Mesendoderm (in vitro differentiated cells): ENCODE data around the gene KCNK6.
A peak's percentile ranks its signal among the peaks of the same experiment; 100 is the strongest.

Source experiments
- DNase-seq: peaks from one replicate; pipeline ENCODE4 v3.0.0; 2013
- H2AK5ac ChIP-seq: 2 replicates; pipeline ENCODE4 v1.6.1; 2013; ENCODE audit warnings: low read length, inconsistent platforms
- H2BK120ac ChIP-seq: 2 replicates; pipeline ENCODE4 v1.6.1; 2013; ENCODE audit warnings: low read depth, mild to moderate bottlenecking, low read length, moderate library complexity, mixed read lengths
- H2BK15ac ChIP-seq: replicated peaks from 2 replicates; pipeline ENCODE4 v1.6.1; 2013; ENCODE audit warnings: low read depth, mild to moderate bottlenecking, moderate library complexity
- H2BK5ac ChIP-seq: 2 replicates; pipeline ENCODE4 v1.6.1; 2013; ENCODE audit warnings: low read length, inconsistent platforms
- H3K18ac ChIP-seq: 2 replicates; pipeline ENCODE4 v1.6.1; 2013; ENCODE audit warnings: mild to moderate bottlenecking, low read length, mixed read lengths
- H3K23ac ChIP-seq: one replicate; pipeline ENCODE4 v1.6.1; 2013; ENCODE audit warnings: low read length
- H3K27ac ChIP-seq: 2 replicates; pipeline ENCODE4 v1.5.1; 2013; ENCODE audit warnings: low read depth, mild to moderate bottlenecking, inconsistent platforms, low read length, moderate library complexity
- H3K27me3 ChIP-seq: 2 replicates; pipeline ENCODE4 v1.6.1; 2013; ENCODE audit warnings: low read length, control low read depth, mild to moderate bottlenecking, inconsistent platforms; ENCODE audit not compliant: insufficient read depth, poor library complexity
- H3K36me3 ChIP-seq: 2 replicates; pipeline ENCODE4 v1.6.1; 2013; ENCODE audit warnings: low read length, inconsistent platforms; ENCODE audit not compliant: control insufficient read depth, insufficient read depth
- H3K4ac ChIP-seq: one replicate; pipeline ENCODE4 v1.6.1; 2013; ENCODE audit warnings: low read depth, mild to moderate bottlenecking, low read length, moderate library complexity
- H3K4me1 ChIP-seq: 2 replicates; pipeline ENCODE4 v1.6.1; 2013; ENCODE audit warnings: low read depth, low read length, inconsistent platforms; ENCODE audit not compliant: control insufficient read depth
- H3K4me2 ChIP-seq: 2 replicates; pipeline ENCODE4 v1.6.1; 2013; ENCODE audit warnings: low read length
- H3K4me3 ChIP-seq: 2 replicates; pipeline ENCODE4 v1.5.1; 2013; ENCODE audit warnings: mild to moderate bottlenecking, low read length
- H3K56ac ChIP-seq: one replicate; pipeline ENCODE4 v1.6.1; 2013; ENCODE audit warnings: low read length
- H3K79me1 ChIP-seq: 2 replicates; pipeline ENCODE4 v1.6.1; 2013; ENCODE audit warnings: low read length, inconsistent platforms
- H3K79me2 ChIP-seq: 2 replicates; pipeline ENCODE4 v1.6.1; 2013; ENCODE audit warnings: mild to moderate bottlenecking, low read length; ENCODE audit not compliant: control insufficient read depth, insufficient read depth
- H3K9ac ChIP-seq: 2 replicates; pipeline ENCODE4 v1.6.1; 2013; ENCODE audit warnings: low read length, inconsistent platforms
- H4K5ac ChIP-seq: one replicate; pipeline ENCODE4 v1.6.1; 2013; ENCODE audit warnings: low read length
- H4K8ac ChIP-seq: one replicate; pipeline ENCODE4 v1.6.1; 2013; ENCODE audit warnings: low read depth, mild to moderate bottlenecking, control low read depth, low read length, moderate library complexity
- WGBS: extraction: QIAGEN DNeasy Blood & Tissue Kit; methylation state at CpG from one replicate; pipeline ENCODE4 v1.1.7; 2013; ENCODE audit warnings: low lambda C conversion rate, missing lambda C conversion rate; ENCODE audit not compliant: insufficient coverage; ENCODE audit errors: extremely low coverage; 5-methylcytosine and 5-hydroxymethylcytosine counted together

Gene KCNK6

DNA sequence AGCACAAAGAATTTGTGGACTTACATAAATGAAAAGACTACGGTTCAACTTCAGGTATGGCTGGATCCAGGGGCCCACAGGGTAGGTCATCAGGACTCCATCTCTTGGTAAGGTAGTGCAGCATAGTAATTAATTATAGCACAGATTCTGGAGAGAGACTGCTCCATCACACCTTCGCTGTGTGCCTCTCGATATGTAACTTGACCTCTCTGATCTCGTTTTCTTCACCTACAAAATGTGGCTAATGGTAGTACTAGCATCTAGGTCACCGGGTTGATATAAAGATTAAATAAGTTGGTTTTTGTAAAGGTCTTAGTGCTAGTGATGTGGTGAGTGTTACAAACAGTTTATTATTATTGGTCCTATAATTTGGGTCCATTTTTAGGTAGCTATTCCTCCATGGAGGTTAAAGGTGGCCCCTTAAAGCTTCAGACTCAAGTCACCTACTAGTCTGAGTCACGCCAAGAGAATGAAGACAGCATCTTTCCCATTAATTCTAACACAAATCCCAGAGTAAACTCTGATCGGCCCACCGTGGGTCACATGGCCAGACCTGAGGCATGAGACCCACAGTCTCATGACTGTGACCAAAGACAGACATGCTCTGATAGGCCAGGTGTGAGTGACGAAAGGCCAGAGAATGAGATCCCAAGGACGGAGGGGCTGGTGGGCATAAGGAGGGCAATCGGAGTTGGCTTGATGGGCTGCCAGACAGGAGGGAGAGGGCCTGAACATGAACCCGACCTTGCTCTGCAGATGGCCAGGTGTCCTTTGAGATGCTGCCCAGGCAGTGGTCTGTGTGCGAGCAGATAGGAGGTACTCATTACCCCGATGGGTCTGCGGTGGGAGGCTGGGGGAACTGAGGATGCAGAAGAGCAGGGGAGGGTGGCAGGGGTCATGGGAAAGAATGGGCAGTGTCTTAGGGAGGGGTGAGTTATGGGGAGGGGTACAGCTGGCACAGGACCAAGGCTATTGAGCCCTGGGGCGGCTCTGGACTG is 36.4 kb downstream of the KCNK6 start:
- H3K27me3 ChIP-seq = peaks cover 7% of the 10 kb centered on the region
- H3K4me2 ChIP-seq = no peak overlapping the region
- WGBS = no CpG with 5 or more reads among the region's 16 CpGs
- no peak overlapping the region for H3K18ac ChIP-seq
- no peaks in the 10 kb centered on the region for H3K4me1 ChIP-seq
- H3K79me1 ChIP-seq = no peaks in the 10 kb centered on the region
- H3K56ac ChIP-seq = no peak overlapping the region
- no peak overlapping the region for H4K5ac ChIP-seq
- no peak overlapping the region for H2BK15ac ChIP-seq
- no peak overlapping the region for H3K4ac ChIP-seq
- H3K36me3 ChIP-seq = no peaks in the 10 kb centered on the region
- DNase-seq = no peak
- no peak overlapping the region for H4K8ac ChIP-seq
- H3K9ac ChIP-seq = no peak overlapping the region
- no peak overlapping the region for H2BK5ac ChIP-seq
- H2AK5ac ChIP-seq = no peak overlapping the region
- H2BK120ac ChIP-seq = no peak overlapping the region
- H3K27ac ChIP-seq = no peak overlapping the region
- H3K23ac ChIP-seq = no peak overlapping the region
- H3K79me2 ChIP-seq = no peaks in the 10 kb centered on the region
- H3K4me3 ChIP-seq = no peak overlapping the region

DNA sequence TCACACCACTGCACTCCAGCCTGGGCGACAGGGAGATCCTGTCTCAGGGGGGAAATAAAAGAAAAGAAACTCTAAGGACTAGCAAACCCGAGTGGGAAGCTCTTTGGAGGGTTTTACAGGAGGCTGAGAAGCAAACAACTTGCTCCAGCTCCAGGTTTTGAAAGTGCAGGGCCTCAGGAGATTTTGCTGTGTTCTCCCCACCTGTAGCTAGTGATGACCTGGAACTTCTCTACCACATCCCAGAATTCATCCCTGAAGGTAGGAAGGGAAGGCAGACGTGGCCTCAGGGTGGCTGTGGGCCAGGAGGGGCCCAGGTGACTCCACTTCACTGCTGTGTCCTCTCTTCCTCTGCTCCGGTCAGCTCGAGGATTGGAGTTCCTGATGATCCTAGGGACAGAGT is 38.4 kb downstream of the KCNK6 start:
- Histone ChIP-seq H2BK5ac (no peak overlapping the region), H3K4ac (no peak overlapping the region), H2BK15ac (no peak overlapping the region), H3K79me2 (no peaks in the 10 kb centered on the region), H3K27me3 (peaks cover 7% of the 10 kb centered on the region), H3K56ac (no peak overlapping the region), H4K8ac (no peak overlapping the region), H3K9ac (no peak overlapping the region), H3K4me3 (no peak overlapping the region), H2BK120ac (no peak overlapping the region), H3K27ac (no peak overlapping the region), H4K5ac (no peak overlapping the region), H3K23ac (no peak overlapping the region), H3K36me3 (no peaks in the 10 kb centered on the region), H3K4me1 (no peaks in the 10 kb centered on the region), H3K79me1 (no peaks in the 10 kb centered on the region), H3K4me2 (no peak overlapping the region), H2AK5ac (no peak overlapping the region), H3K18ac (no peak overlapping the region)
- no CpG with 5 or more reads among the region's 5 CpGs for WGBS
- no peak for DNase-seq

DNA sequence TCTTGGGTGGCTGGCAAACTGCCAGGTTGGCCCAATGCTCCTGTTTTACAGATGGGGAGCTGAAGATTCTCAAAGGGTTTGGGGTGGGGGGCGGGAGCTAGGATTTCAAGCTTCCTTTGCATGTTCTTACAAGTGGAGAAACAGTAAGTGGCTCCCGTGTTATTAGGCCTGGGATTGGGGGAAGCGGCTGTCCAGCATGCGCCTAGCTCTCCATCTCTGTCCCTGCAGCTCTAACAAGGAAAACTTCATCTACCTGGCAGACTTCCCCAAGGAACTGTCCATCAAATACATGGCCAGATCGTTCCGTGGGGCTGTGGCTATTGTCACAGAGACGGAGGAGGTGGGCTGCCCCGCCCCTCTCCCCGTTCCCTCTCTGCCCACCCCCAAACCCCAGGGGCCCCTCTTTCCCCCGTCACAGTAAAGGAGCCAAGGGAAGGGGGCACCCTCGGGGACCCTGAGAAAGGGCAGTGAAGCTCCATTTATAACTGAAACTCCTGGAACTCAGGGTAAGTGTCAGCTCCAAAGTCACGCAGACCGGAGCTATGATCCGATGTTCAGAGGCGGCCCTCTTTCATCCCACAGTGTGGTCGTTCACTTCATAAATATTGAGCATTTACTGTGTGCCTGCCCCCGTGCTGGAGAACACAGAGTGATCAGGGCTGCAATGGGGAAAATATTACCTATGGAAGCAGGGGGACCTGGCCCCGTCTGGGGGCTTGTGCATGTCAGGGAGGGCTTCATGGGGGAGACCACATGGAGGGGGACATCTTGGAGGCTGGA is 39.8 kb downstream of the KCNK6 start:
- Histone ChIP-seq H3K27ac (no peak overlapping the region), H3K4me3 (no peak overlapping the region), H3K4me1 (no peaks in the 10 kb centered on the region), H3K9ac (no peak overlapping the region), H4K5ac (no peak overlapping the region), H2BK15ac (no peak overlapping the region), H3K4ac (no peak overlapping the region), H2BK5ac (no peak overlapping the region), H3K79me1 (no peaks in the 10 kb centered on the region), H3K4me2 (no peak overlapping the region), H3K79me2 (no peaks in the 10 kb centered on the region), H3K23ac (no peak overlapping the region), H3K18ac (no peak overlapping the region), H3K27me3 (peaks cover 7% of the 10 kb centered on the region), H4K8ac (no peak overlapping the region), H2AK5ac (no peak overlapping the region), H3K56ac (no peak overlapping the region), H2BK120ac (no peak overlapping the region), H3K36me3 (no peaks in the 10 kb centered on the region)
- DNase-seq = no peak
- WGBS = no CpG with 5 or more reads among the region's 18 CpGs

DNA sequence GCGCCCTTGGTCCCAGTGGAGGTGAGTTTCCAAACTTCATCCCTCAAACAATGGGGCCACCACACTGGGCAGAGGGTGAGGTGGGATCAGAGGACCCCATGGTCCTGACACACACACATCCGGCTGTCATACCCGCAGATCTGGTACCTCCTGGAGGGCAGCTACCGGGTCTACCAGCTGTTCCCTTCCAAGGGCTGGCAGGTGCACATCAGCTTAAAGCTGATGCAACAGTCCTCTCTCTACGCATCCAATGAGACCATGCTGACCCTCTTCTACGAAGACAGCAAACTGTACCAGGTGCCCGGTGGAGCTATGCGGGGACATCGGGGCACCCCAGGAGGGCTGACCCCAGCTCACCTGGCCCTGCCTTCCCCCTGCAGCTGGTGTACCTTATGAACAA is 40.7 kb downstream of the KCNK6 start:
- no peak for DNase-seq
- H3K4me2 ChIP-seq = no peak overlapping the region
- WGBS = no CpG with 5 or more reads among the region's 9 CpGs
- no peaks in the 10 kb centered on the region for H3K36me3 ChIP-seq
- no peak overlapping the region for H2BK5ac ChIP-seq
- H3K4me3 ChIP-seq = no peak overlapping the region
- H2BK15ac ChIP-seq = no peak overlapping the region
- no peak overlapping the region for H2AK5ac ChIP-seq
- H3K4me1 ChIP-seq = no peaks in the 10 kb centered on the region
- no peak overlapping the region for H3K18ac ChIP-seq
- H3K23ac ChIP-seq = no peak overlapping the region
- H3K9ac ChIP-seq = no peak overlapping the region
- H3K4ac ChIP-seq = no peak overlapping the region
- peaks cover 7% of the 10 kb centered on the region for H3K27me3 ChIP-seq
- H3K27ac ChIP-seq = no peak overlapping the region
- no peak overlapping the region for H4K8ac ChIP-seq
- no peaks in the 10 kb centered on the region for H3K79me1 ChIP-seq
- no peak overlapping the region for H4K5ac ChIP-seq
- H2BK120ac ChIP-seq = no peak overlapping the region
- no peaks in the 10 kb centered on the region for H3K79me2 ChIP-seq
- no peak overlapping the region for H3K56ac ChIP-seq

DNA sequence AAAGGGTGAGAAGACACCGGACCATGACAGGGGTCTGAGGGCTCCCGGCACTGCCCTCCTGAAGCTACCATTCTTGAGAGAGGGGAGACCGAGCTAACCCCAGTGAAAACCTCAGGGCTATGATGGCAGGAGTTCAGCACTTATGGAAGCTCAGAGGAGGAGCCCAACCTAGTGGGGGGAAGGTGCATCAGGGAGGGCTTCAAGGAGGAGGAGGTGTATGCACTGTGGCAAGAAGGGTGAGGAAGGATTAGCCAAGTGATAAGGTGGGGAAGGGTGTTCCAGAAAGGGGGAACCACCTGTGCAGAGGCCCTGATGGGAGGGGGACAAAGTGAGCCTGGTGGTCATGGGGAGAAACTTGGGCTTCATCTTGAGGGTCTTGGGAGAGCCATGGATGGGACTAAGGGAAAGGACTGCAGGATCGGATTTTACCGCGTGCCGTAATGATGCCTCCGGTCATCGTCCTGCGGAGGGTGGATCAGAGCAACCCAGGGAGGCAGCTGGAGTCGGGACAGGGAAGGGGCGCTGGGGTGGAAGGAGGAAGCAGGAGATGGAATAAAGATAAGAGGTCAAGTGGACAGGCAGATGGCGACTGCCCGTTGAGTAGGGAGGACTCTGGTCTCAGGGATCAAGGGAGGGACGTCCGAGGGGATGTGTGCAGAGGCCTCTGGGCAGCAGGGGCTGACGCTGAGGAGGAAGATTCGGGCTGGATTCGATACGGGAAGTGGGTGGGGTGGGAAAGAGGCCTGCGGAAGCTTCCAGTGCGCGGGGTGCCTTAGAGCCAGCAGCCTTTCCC is 41.4 kb downstream of the KCNK6 start:
- peak overlapping the region; percentile 93 for H3K4me2 ChIP-seq
- H4K5ac ChIP-seq = no peak overlapping the region
- H3K79me1 ChIP-seq = no peaks in the 10 kb centered on the region
- DNase-seq = no peak
- no peak overlapping the region for H2BK5ac ChIP-seq
- no CpG with 5 or more reads among the region's 23 CpGs for WGBS
- no peaks in the 10 kb centered on the region for H3K4me1 ChIP-seq
- no peaks in the 10 kb centered on the region for H3K79me2 ChIP-seq
- no peak overlapping the region for H3K4ac ChIP-seq
- no peak overlapping the region for H4K8ac ChIP-seq
- H3K18ac ChIP-seq = no peak overlapping the region
- H3K9ac ChIP-seq = peak overlapping the region; percentile 69
- no peak overlapping the region for H2BK120ac ChIP-seq
- peak overlapping the region; percentile 37 for H3K4me3 ChIP-seq
- H3K36me3 ChIP-seq = no peaks in the 10 kb centered on the region
- no peak overlapping the region for H3K23ac ChIP-seq
- H2BK15ac ChIP-seq = no peak overlapping the region
- no peak overlapping the region for H3K27ac ChIP-seq
- H3K27me3 ChIP-seq = peaks cover 7% of the 10 kb centered on the region
- peak overlapping the region; percentile 86 for H3K56ac ChIP-seq
- no peak overlapping the region for H2AK5ac ChIP-seq
